BLaER1 treated with 17β-estradiol and CSF1 and Interleukin-3, amounts not matched to agents 10 nM and 100 nM (cell line): ENCODE results near the gene CMTM4.
"Not testable (repeated sequence)": the region's sequence is repeated elsewhere in the genome, so short reads cannot be mapped to it uniquely, and the experiment has no call there.

ENCODE experiments used
- H3K27ac ChIP-seq, 11 experiments: shearing (Covaris generic); formaldehyde crosslinking; 2 replicates each; pipeline ENCODE4 v1.8.1; 2022
- H3K27me3 ChIP-seq, 11 experiments: shearing (Covaris generic); formaldehyde crosslinking; 2 replicates each; pipeline ENCODE4 v1.8.1; 2022
- H3K36me3 ChIP-seq, 11 experiments: shearing (Covaris generic); formaldehyde crosslinking; 2 replicates each; pipeline ENCODE4 v1.8.1; 2022
- H3K4me1 ChIP-seq, 10 experiments: shearing (Covaris generic); formaldehyde crosslinking; 2 replicates each; pipeline ENCODE4 v1.8.1; 2022
- H3K4me2 ChIP-seq, 11 experiments: shearing (Covaris generic); formaldehyde crosslinking; 2 replicates each; pipeline ENCODE4 v1.8.1; 2022
- H3K4me3 ChIP-seq, 10 experiments: shearing (Covaris generic); formaldehyde crosslinking; 2 replicates each; pipeline ENCODE4 v1.8.1; 2022
- H3K9ac ChIP-seq, 11 experiments: shearing (Covaris generic); formaldehyde crosslinking; 2 replicates each; pipeline ENCODE4 v1.8.1; 2022
- H3K9me3 ChIP-seq, 11 experiments: shearing (Covaris generic); formaldehyde crosslinking; replicated peaks in 1 of 11; 2 replicates each; pipeline ENCODE4 v1.8.1; 2022
- H4K20me1 ChIP-seq, 11 experiments: shearing (Covaris generic); formaldehyde crosslinking; 2 replicates each; pipeline ENCODE4 v1.8.1; 2022
- Cebpa-rat ChIP-seq, 11 experiments: shearing (Covaris generic); IDR thresholded peaks; 2 replicates each; pipeline ENCODE4 v1.8.1; 2022

The CMTM4 gene

GRCh38 chr16:66614161-66614802 is 82.3 kb downstream of the CMTM4 start:
- peaks cover 5 to 36% (median 17%) of the 10 kb centered on the region in 10 experiments for H3K4me1 ChIP-seq
- no peaks in the 10 kb centered on the region for H3K27me3 ChIP-seq
- peaks cover 55 to 70% (median 63%) of the 10 kb centered on the region in 11 experiments for H3K36me3 ChIP-seq
- no peak for TF ChIP-seq Cebpa-rat (IDR thresholded peaks at IDR 0.05)
- no peak overlapping the region for H3K27ac ChIP-seq
- H4K20me1 ChIP-seq = peaks cover 25 to 71% (median 61%) of the 10 kb centered on the region in 11 experiments
- no peak overlapping the region for H3K9ac ChIP-seq
- no peaks in the 10 kb centered on the region for H3K9me3 ChIP-seq
- no peak overlapping the region for H3K4me3 ChIP-seq
- H3K4me2 ChIP-seq = no peak overlapping the region

GRCh38 chr16:66612422-66612821 is 84.1 kb downstream of the CMTM4 start:
- no peak for TF ChIP-seq Cebpa-rat (IDR thresholded peaks at IDR 0.05)
- Histone ChIP-seq H3K9ac (no peak overlapping the region), H3K27me3 (no peaks in the 10 kb centered on the region), H4K20me1 (peaks cover 43 to 89% (median 79%) of the 10 kb centered on the region in 11 experiments), H3K4me2 (no peak overlapping the region), H3K27ac (no peak overlapping the region), H3K4me1 (peaks cover 20 to 50% (median 28%) of the 10 kb centered on the region in 10 experiments), H3K36me3 (peaks cover 62 to 82% (median 79%) of the 10 kb centered on the region in 11 experiments), H3K9me3 (no peaks in the 10 kb centered on the region), H3K4me3 (no peak overlapping the region)

- H3K27ac ChIP-seq, H3K4me2 ChIP-seq, H3K9me3 ChIP-seq, H3K27me3 ChIP-seq, H3K9ac ChIP-seq, H3K4me3 ChIP-seq: not testable (repeated sequence)
- Histone ChIP-seq H3K36me3 (peaks cover 62 to 87% (median 84%) of the 10 kb centered on the region in 11 experiments), H3K4me1 (peaks cover 25 to 54% (median 33%) of the 10 kb centered on the region in 10 experiments), H4K20me1 (peaks cover 48 to 95% (median 84%) of the 10 kb centered on the region in 11 experiments)
Observed at GRCh38 chr16:66611911-66612310, 84.6 kb downstream of the CMTM4 start.

- peaks cover 63 to 98% (median 93%) of the 10 kb centered on the region in 11 experiments for H4K20me1 ChIP-seq
- no peak overlapping the region for H3K4me3 ChIP-seq
- H3K27ac ChIP-seq = peak overlapping the region in 1 of 11 experiments; percentile 9; a peak in 1 of 22 replicates
- peaks cover 37 to 46% (median 43%) of the 10 kb centered on the region in 10 experiments for H3K4me1 ChIP-seq
- H3K9me3 ChIP-seq = no peaks in the 10 kb centered on the region
- TF ChIP-seq Cebpa-rat (IDR thresholded peaks at IDR 0.05) = no peak
- peak overlapping the region in 5 of 11 experiments; percentile 8 to 59 (median 25); a peak in 5 of 22 replicates for H3K9ac ChIP-seq
- no peak overlapping the region; a peak in 1 of 22 replicates for H3K4me2 ChIP-seq
- H3K36me3 ChIP-seq = peaks cover 62 to 87% (median 84%) of the 10 kb centered on the region in 11 experiments
- no peaks in the 10 kb centered on the region for H3K27me3 ChIP-seq
Observed at GRCh38 chr16:66610111-66610820, 86.3 kb downstream of the CMTM4 start.

- no peaks in the 10 kb centered on the region for H3K27me3 ChIP-seq
- H3K4me3 ChIP-seq = no peak overlapping the region
- peak overlapping the region in 10 of 11 experiments; percentile 16 to 98 (median 34); a peak in 9 of 22 replicates for H3K9ac ChIP-seq
- H3K4me2 ChIP-seq = peak overlapping the region; percentile 94 to 100 (median 99); a peak in 21 of 22 replicates
- H3K9me3 ChIP-seq = no peaks in the 10 kb centered on the region
- H3K27ac ChIP-seq = peak overlapping the region in 8 of 11 experiments; percentile 11 to 96 (median 34); a peak in 6 of 22 replicates
- TF ChIP-seq Cebpa-rat (IDR thresholded peaks at IDR 0.05) = no peak
- peaks cover 63 to 88% (median 85%) of the 10 kb centered on the region in 11 experiments for H4K20me1 ChIP-seq
- H3K36me3 ChIP-seq = peaks cover 54 to 76% (median 73%) of the 10 kb centered on the region in 11 experiments
- H3K4me1 ChIP-seq = peaks cover 37 to 47% (median 39%) of the 10 kb centered on the region in 10 experiments
Observed at GRCh38 chr16:66609139-66609510, 87.4 kb downstream of the CMTM4 start.

- peak overlapping the region; percentile 94 to 100 (median 99) for H3K4me2 ChIP-seq
- peak overlapping the region in 10 of 11 experiments; percentile 8 to 96 (median 28); a peak in 16 of 22 replicates for H3K27ac ChIP-seq
- peak overlapping the region in 7 of 10 experiments; percentile 19 to 99 (median 40); a peak in 7 of 20 replicates for H3K4me3 ChIP-seq
- H4K20me1 ChIP-seq = peaks cover 63 to 85% (median 81%) of the 10 kb centered on the region in 11 experiments
- TF ChIP-seq Cebpa-rat (IDR thresholded peaks at IDR 0.05) = no peak
- H3K36me3 ChIP-seq = peaks cover 49 to 70% (median 68%) of the 10 kb centered on the region in 11 experiments
- H3K4me1 ChIP-seq = peaks cover 41 to 54% (median 45%) of the 10 kb centered on the region in 10 experiments
- H3K27me3 ChIP-seq = no peaks in the 10 kb centered on the region
- peak overlapping the region; percentile 1 to 98 (median 59); a peak in 15 of 22 replicates for H3K9ac ChIP-seq
- no peaks in the 10 kb centered on the region for H3K9me3 ChIP-seq
Observed at GRCh38 chr16:66608241-66609138, 88.1 kb downstream of the CMTM4 start.

GRCh38 chr16:66605979-66606751 is 90.4 kb downstream of the CMTM4 start:
- no peaks in the 10 kb centered on the region for H3K27me3 ChIP-seq
- H3K27ac ChIP-seq = peak overlapping the region; percentile 87 to 97 (median 95)
- peaks cover 7 to 10% (median 8%) of the 10 kb centered on the region in 11 experiments for H3K9me3 ChIP-seq
- H3K4me1 ChIP-seq = peaks cover 62 to 77% (median 66%) of the 10 kb centered on the region in 10 experiments
- H3K9ac ChIP-seq = peak overlapping the region; percentile 89 to 99 (median 97)
- peaks cover 51 to 62% (median 58%) of the 10 kb centered on the region in 11 experiments for H4K20me1 ChIP-seq
- no peak for TF ChIP-seq Cebpa-rat (IDR thresholded peaks at IDR 0.05)
- H3K4me3 ChIP-seq = peak overlapping the region; percentile 79 to 99 (median 94)
- peaks cover 26 to 52% (median 45%) of the 10 kb centered on the region in 11 experiments for H3K36me3 ChIP-seq
- peak overlapping the region; percentile 94 to 100 (median 99) for H3K4me2 ChIP-seq
